Thyroid gland (tissue), 4 donors: Measurements from ENCODE around the gene SH3TC2.

Experiments
- POLR2A ChIP-seq, 2 donors: fragments of 450-650 bp; IDR thresholded peaks; one replicate each; pipeline ENCODE4 v1.6.1; 2017; ENCODE audit warnings: antibody characterized with exemption in 2 of 2, mild to moderate bottlenecking in 2 of 2, moderate library complexity in 1 of 2
- TF ChIP-seq, protein P1 (sequence below), 6 experiments: fragments of 200-600 bp in 3 of 6; fragments of 450-650 bp in 3 of 6; sonication (generic) in 3 of 6; IDR thresholded peaks; one replicate each; pipeline ENCODE4 v1.5.1; 2016 to 2019; ENCODE audit warnings: antibody characterized with exemption in 6 of 6, mild to moderate bottlenecking in 2 of 6, inconsistent platforms in 1 of 6, moderate library complexity in 1 of 6

DNA sequence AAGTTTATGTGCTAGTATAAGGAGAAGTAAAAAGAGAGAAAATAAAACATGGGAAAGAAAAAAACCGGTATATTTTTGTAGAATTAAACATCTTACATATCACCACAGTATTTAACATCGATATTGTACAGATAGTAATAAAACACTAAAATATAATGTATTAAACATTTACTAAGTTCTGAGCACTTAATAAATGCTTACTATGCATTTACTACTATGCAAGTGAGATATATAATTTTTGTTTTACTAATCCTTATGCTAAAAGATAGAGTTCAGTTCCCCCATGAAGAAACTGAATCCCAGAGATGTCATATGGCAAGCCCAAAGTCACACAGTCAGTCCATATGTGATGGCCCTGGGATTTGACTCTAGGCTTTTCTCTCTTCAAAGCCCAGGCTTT, 51.1 kb downstream of the SH3TC2 start:
- TF ChIP-seq, protein P1, sequence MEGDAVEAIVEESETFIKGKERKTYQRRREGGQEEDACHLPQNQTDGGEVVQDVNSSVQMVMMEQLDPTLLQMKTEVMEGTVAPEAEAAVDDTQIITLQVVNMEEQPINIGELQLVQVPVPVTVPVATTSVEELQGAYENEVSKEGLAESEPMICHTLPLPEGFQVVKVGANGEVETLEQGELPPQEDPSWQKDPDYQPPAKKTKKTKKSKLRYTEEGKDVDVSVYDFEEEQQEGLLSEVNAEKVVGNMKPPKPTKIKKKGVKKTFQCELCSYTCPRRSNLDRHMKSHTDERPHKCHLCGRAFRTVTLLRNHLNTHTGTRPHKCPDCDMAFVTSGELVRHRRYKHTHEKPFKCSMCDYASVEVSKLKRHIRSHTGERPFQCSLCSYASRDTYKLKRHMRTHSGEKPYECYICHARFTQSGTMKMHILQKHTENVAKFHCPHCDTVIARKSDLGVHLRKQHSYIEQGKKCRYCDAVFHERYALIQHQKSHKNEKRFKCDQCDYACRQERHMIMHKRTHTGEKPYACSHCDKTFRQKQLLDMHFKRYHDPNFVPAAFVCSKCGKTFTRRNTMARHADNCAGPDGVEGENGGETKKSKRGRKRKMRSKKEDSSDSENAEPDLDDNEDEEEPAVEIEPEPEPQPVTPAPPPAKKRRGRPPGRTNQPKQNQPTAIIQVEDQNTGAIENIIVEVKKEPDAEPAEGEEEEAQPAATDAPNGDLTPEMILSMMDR (IDR thresholded peaks at IDR 0.05) = no peak
- TF ChIP-seq POLR2A (IDR thresholded peaks at IDR 0.05) = no peak
